Measurements from ENCODE around the gene PEX10. TPM values are rescaled to one million over a fixed set of nuclear protein-coding genes. Genes with fewer than 3 reads are reported as not detected.

Gene PEX10
- total RNA-seq, 2 donors from 2014 or later = 12.1 to 27.9 TPM

DNA sequence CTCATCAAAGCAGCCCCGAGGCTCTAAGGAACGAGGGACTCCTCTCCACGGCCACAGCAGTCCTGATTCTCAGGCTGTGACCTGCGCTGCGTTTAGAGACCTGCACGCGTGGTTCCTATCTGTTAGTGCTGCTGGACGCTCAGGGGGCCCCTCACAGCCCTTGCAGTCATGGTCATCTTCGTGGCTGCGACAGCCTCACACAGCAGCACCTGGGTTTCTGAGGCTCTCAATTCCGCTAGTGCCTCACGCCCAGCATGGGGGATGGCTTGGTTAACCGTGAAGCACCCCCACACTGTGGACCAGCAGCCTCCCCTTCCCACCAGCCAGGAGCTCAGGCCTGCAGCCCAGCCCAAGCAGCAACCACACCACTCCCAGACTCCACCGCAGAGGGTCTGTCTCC is 28.8 kb downstream of the PEX10 start:
- no peaks in the 10 kb centered on the region for H3K9me3 ChIP-seq
- H3K4me1 ChIP-seq (ENCODE audit: control insufficient read depth in 1 of 2, low read depth in 2 of 2) = peaks cover 3 to 12% of the 10 kb centered on the region in 2 donors
- ATAC-seq (ENCODE audit: insufficient number of reproducible peaks, low FRiP score, low read depth) = no peak
- no peak overlapping the region for H3K27ac ChIP-seq
- TF ChIP-seq, protein P1, sequence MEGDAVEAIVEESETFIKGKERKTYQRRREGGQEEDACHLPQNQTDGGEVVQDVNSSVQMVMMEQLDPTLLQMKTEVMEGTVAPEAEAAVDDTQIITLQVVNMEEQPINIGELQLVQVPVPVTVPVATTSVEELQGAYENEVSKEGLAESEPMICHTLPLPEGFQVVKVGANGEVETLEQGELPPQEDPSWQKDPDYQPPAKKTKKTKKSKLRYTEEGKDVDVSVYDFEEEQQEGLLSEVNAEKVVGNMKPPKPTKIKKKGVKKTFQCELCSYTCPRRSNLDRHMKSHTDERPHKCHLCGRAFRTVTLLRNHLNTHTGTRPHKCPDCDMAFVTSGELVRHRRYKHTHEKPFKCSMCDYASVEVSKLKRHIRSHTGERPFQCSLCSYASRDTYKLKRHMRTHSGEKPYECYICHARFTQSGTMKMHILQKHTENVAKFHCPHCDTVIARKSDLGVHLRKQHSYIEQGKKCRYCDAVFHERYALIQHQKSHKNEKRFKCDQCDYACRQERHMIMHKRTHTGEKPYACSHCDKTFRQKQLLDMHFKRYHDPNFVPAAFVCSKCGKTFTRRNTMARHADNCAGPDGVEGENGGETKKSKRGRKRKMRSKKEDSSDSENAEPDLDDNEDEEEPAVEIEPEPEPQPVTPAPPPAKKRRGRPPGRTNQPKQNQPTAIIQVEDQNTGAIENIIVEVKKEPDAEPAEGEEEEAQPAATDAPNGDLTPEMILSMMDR (IDR thresholded peaks at IDR 0.05) = no peak
- no peaks in the 10 kb centered on the region for H3K36me3 ChIP-seq
- H3K4me3 ChIP-seq = no peak overlapping the region
- H3K27me3 ChIP-seq (replicated peaks; ENCODE audit: insufficient read depth) = no peaks in the 10 kb centered on the region
- DNase-seq (ENCODE audit: low spot score) = no peak

DNA sequence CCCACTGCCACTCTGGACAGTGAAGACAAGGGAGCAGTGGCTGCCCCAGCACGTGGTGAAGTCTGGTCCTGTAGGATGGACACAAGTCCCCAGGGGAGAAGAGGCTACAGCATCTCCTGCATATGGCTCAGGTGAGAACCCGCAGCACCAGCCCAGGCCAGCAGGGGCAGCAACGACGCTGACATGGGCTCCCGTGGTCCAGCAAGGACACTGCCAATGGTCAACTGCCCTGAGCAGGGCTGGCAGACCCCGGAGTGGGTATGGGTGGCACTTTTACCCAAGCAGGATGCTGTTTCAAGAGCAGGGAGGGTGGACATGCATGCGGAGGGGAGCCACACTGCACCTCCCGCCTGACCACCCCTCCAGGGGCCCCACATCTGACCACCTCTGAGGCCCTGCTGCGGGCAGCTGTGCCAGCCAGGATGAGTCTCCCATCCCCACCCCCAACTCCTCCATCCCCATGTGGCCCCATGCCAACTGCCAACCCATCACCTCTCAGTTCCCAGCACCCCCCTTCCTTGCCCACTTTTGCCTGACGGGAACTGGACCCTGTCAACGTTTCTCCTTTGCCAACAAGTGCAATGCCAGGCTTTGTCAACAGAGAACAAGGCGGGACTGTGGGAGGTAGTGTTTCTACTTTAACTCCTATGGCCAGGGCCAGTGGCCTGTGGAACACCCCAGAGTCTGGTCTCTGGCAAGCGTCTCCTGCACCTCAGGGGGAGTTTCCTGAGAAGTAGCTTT is 29.6 kb downstream of the PEX10 start:
- H3K9me3 ChIP-seq = no peaks in the 10 kb centered on the region
- H3K27ac ChIP-seq = no peak overlapping the region
- H3K36me3 ChIP-seq = no peaks in the 10 kb centered on the region
- DNase-seq (ENCODE audit: low spot score) (no peak), ATAC-seq (ENCODE audit: insufficient number of reproducible peaks, low FRiP score, low read depth) (no peak)
- H3K27me3 ChIP-seq (replicated peaks; ENCODE audit: insufficient read depth) = no peaks in the 10 kb centered on the region
- no peak overlapping the region for H3K4me3 ChIP-seq
- TF ChIP-seq, protein P1 (IDR thresholded peaks at IDR 0.05) = no peak
- H3K4me1 ChIP-seq (ENCODE audit: control insufficient read depth in 1 of 2, low read depth in 2 of 2) = peaks cover 3 to 12% of the 10 kb centered on the region in 2 donors

DNA sequence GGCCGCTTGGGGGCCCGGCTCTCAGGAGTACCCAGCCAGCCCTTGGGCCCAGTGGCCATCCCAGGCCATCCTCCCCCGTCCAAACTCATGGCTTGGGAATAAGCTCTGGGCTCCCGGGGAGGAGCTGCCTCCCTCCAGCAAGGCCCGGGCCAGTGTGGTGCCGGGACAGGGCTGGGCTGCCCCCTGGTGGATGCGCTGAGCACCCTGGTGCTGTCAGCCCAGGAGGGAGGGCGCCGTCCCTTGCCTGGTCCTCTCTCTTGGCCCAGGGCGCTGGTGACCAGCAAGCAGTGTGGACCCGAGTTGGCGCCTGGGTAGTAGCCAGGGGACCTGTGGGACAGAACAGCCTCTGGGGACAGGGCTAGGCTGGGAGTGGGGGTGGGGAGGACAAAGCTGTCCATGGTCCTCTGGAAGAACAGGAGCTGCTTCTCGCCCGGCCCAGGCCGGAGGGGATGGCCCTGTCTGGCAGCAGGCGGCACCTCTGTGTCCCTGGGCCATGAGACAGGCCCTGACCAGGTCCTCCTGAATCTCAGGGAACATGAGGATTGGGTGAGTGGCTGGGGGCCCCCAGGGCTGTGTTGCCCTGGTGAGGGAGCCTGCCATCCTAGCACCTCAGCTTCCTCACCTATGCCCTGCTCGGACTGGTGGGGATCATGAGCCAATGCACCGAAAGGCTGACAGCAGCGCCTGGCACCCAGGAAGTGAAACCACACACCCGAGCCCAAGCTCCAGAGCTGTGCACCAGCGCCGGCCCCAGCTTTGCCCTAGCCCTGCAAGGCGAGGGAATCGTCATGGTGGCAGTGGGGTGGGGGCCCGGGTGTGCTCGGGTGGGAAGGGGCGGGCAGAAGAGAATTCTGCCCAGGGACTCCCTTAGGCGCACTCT is 30.4 kb downstream of the PEX10 start:
- TF ChIP-seq, protein P1 (IDR thresholded peaks at IDR 0.05) = peak; percentile 96
- ATAC-seq (ENCODE audit: insufficient number of reproducible peaks, low FRiP score, low read depth) = peak; percentile 65
- peak; percentile 30 for DNase-seq (ENCODE audit: low spot score)
- no peaks in the 10 kb centered on the region for H3K9me3 ChIP-seq
- H3K4me1 ChIP-seq (ENCODE audit: control insufficient read depth in 1 of 2, low read depth in 2 of 2) = peaks cover 3 to 12% of the 10 kb centered on the region in 2 donors
- H3K36me3 ChIP-seq = no peaks in the 10 kb centered on the region
- H3K4me3 ChIP-seq = no peak overlapping the region
- no peaks in the 10 kb centered on the region for H3K27me3 ChIP-seq (replicated peaks; ENCODE audit: insufficient read depth)
- H3K27ac ChIP-seq = peak overlapping the region in 1 of 2 donors; percentile 11

DNA sequence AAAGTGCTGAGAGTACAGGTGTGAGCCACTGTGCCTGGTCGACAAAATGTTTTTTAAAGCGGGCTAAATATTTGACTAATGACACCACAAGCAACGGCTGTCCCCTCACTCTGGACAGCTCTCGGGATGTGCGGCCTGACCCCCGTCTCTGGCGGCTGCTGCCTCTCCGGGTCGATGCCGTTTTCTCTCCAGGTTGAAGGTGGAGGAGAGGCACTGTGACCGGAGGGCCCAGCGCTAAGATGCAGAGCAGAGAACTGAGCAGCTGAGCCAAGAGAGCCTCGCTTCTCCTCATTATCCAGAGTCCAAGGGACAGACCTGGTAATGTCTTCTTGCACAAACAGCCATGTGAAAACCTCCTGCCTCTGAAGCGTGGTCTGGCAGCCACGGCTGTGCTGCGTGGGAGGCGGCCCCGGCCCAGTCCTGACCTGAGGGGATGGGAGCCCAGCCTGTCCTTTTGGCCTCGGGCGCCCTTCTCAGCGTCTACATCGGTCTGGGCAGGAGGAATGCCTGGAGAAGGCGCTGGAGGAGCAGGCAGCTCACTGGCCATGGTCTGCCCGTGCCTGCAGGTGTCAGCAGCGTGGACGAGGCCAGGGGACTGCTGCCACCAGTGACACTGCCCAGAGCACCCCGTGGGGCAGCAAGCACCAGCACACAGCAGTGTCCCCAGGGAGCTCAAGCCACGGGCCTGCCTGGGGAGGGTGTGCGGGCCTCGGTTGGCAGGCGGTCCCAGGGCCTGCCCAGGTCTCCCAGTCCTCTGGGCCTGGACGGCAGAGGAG is 31.4 kb downstream of the PEX10 start:
- Histone ChIP-seq H3K9me3 (no peaks in the 10 kb centered on the region), H3K27me3 (replicated peaks; ENCODE audit: insufficient read depth) (no peaks in the 10 kb centered on the region), H3K36me3 (no peaks in the 10 kb centered on the region), H3K4me1 (ENCODE audit: control insufficient read depth in 1 of 2, low read depth in 2 of 2) (peaks cover 3 to 12% of the 10 kb centered on the region in 2 donors), H3K4me3 (no peak overlapping the region), H3K27ac (no peak overlapping the region)
- DNase-seq (ENCODE audit: low spot score) (no peak), ATAC-seq (ENCODE audit: insufficient number of reproducible peaks, low FRiP score, low read depth) (no peak)
- TF ChIP-seq, protein P1 (IDR thresholded peaks at IDR 0.05) = no peak

Measured in thoracic aorta (tissue), 2 donors.